Measurements from ENCODE around the gene NR2E1. TPM values are rescaled to one million over a fixed set of nuclear protein-coding genes. Genes with fewer than 3 reads are reported as not detected.

The NR2E1 gene
- total and polyA plus RNA-seq, 2 of the 13 experiments (the other 11 are each of a cell fraction or from before 2014, with no cell fraction given): not detected

DNA sequence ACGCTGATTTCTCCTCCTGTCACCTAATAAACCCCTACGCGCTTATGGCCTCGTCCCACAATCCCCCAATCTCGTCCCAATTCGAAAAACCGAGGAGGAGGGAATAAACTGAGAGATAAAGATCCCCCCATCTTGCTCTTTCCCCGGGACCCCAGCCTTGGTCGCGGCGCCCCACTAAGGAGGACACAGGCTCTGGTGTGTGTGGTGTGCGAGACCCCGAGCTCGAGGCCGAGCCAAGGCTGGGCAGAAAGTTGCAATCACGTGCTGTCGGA, 1.3 kb upstream of the NR2E1 start:
- no peaks in the 10 kb centered on the region for H3K79me2 ChIP-seq (ENCODE audit: insufficient read depth, low read length)
- ChIA-PET POLR2A (no interaction called here), CTCF (ENCODE audit: low intra/inter-chr PET ratio, low total read pairs) (no interaction called here)
- H3K36me3 ChIP-seq (replicated peaks in 1 of 2; ENCODE audit: control insufficient read depth in 1 of 2, insufficient read depth in 2 of 2, low read length in 2 of 2): no peaks in the 10 kb centered on the region
- no peaks in the 10 kb centered on the region for H3K9me3 ChIP-seq (ENCODE audit: low read length)
- H4K20me1 ChIP-seq (ENCODE audit: insufficient read depth, low read length): no peaks in the 10 kb centered on the region
- DNase-seq (ENCODE audit: low spot score) (no peak), FAIRE-seq (no peak), ATAC-seq (no peak)
- H2AFZ ChIP-seq (ENCODE audit: low read length): no peak overlapping the region
- no peak overlapping the region for H3K4me3 ChIP-seq (replicated peaks in 1 of 3; ENCODE audit: insufficient read depth in 1 of 3, low read depth in 2 of 3, low read length in 3 of 3)
- H3K4me1 ChIP-seq (ENCODE audit: insufficient read depth, low read length): peaks cover 8% of the 10 kb centered on the region; the same call in 1 of the 2 replicates
- in situ Hi-C loops (cut with HindIII; ENCODE audit: extremely low pct_ligation_motif_present, low pct_unique_long_range_greater_than_20kb) (no loop called here), intact Hi-C loops (cut with micrococcal nuclease; ENCODE audit: unreplicated experiment) (no loop called here)
- WGBS (ENCODE audit: low lambda C conversion rate): 52% methylated on average over 11 of the region's 17 CpGs
- H3K4me2 ChIP-seq (ENCODE audit: low read depth, low read length): no peak overlapping the region
- no TSS peak for BruUV-seq (replicated peaks)
- peaks cover 10 to 74% of the 10 kb centered on the region in 2 experiments for H3K27me3 ChIP-seq (ENCODE audit: control insufficient read depth in 1 of 2, insufficient read depth in 2 of 2, low read length in 2 of 2)
- no peak overlapping the region for H3K9ac ChIP-seq (ENCODE audit: insufficient read depth, low read depth, low read length)
- H3K27ac ChIP-seq (ENCODE audit: extremely low read length, insufficient read depth, low read length): no peak overlapping the region
- no peak for TF ChIP-seq TBP (CRISPR knock-in tag; IDR thresholded peaks at IDR 0.05)
- TF ChIP-seq, protein P1, sequence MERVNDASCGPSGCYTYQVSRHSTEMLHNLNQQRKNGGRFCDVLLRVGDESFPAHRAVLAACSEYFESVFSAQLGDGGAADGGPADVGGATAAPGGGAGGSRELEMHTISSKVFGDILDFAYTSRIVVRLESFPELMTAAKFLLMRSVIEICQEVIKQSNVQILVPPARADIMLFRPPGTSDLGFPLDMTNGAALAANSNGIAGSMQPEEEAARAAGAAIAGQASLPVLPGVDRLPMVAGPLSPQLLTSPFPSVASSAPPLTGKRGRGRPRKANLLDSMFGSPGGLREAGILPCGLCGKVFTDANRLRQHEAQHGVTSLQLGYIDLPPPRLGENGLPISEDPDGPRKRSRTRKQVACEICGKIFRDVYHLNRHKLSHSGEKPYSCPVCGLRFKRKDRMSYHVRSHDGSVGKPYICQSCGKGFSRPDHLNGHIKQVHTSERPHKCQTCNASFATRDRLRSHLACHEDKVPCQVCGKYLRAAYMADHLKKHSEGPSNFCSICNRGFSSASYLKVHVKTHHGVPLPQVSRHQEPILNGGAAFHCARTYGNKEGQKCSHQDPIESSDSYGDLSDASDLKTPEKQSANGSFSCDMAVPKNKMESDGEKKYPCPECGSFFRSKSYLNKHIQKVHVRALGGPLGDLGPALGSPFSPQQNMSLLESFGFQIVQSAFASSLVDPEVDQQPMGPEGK (CRISPR knock-in tag; IDR thresholded peaks at IDR 0.05): no peak
- TF ChIP-seq, protein P2, sequence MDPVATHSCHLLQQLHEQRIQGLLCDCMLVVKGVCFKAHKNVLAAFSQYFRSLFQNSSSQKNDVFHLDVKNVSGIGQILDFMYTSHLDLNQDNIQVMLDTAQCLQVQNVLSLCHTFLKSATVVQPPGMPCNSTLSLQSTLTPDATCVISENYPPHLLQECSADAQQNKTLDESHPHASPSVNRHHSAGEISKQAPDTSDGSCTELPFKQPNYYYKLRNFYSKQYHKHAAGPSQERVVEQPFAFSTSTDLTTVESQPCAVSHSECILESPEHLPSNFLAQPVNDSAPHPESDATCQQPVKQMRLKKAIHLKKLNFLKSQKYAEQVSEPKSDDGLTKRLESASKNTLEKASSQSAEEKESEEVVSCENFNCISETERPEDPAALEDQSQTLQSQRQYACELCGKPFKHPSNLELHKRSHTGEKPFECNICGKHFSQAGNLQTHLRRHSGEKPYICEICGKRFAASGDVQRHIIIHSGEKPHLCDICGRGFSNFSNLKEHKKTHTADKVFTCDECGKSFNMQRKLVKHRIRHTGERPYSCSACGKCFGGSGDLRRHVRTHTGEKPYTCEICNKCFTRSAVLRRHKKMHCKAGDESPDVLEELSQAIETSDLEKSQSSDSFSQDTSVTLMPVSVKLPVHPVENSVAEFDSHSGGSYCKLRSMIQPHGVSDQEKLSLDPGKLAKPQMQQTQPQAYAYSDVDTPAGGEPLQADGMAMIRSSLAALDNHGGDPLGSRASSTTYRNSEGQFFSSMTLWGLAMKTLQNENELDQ (CRISPR knock-in tag; IDR thresholded peaks at IDR 0.05; ENCODE audit: borderline replicate concordance): no peak
- no peak for TF ChIP-seq ZBTB7A (CRISPR knock-in tag; IDR thresholded peaks at IDR 0.05)
- TF ChIP-seq, protein P3, sequence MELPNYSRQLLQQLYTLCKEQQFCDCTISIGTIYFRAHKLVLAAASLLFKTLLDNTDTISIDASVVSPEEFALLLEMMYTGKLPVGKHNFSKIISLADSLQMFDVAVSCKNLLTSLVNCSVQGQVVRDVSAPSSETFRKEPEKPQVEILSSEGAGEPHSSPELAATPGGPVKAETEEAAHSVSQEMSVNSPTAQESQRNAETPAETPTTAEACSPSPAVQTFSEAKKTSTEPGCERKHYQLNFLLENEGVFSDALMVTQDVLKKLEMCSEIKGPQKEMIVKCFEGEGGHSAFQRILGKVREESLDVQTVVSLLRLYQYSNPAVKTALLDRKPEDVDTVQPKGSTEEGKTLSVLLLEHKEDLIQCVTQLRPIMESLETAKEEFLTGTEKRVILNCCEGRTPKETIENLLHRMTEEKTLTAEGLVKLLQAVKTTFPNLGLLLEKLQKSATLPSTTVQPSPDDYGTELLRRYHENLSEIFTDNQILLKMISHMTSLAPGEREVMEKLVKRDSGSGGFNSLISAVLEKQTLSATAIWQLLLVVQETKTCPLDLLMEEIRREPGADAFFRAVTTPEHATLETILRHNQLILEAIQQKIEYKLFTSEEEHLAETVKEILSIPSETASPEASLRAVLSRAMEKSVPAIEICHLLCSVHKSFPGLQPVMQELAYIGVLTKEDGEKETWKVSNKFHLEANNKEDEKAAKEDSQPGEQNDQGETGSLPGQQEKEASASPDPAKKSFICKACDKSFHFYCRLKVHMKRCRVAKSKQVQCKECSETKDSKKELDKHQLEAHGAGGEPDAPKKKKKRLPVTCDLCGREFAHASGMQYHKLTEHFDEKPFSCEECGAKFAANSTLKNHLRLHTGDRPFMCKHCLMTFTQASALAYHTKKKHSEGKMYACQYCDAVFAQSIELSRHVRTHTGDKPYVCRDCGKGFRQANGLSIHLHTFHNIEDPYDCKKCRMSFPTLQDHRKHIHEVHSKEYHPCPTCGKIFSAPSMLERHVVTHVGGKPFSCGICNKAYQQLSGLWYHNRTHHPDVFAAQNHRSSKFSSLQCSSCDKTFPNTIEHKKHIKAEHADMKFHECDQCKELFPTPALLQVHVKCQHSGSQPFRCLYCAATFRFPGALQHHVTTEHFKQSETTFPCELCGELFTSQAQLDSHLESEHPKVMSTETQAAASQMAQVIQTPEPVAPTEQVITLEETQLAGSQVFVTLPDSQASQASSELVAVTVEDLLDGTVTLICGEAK (IDR thresholded peaks at IDR 0.05): no peak
- TF ChIP-seq, protein P3 (CRISPR knock-in tag; IDR thresholded peaks at IDR 0.05): no peak
- no peak for TF ChIP-seq ZFP90 (CRISPR knock-in tag; IDR thresholded peaks at IDR 0.05; ENCODE audit: borderline replicate concordance)
- TF ChIP-seq, protein P4, sequence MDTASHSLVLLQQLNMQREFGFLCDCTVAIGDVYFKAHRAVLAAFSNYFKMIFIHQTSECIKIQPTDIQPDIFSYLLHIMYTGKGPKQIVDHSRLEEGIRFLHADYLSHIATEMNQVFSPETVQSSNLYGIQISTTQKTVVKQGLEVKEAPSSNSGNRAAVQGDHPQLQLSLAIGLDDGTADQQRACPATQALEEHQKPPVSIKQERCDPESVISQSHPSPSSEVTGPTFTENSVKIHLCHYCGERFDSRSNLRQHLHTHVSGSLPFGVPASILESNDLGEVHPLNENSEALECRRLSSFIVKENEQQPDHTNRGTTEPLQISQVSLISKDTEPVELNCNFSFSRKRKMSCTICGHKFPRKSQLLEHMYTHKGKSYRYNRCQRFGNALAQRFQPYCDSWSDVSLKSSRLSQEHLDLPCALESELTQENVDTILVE (CRISPR knock-in tag; IDR thresholded peaks at IDR 0.05): no peak
